ENCODE results near the gene GRK5.
A peak's percentile ranks its signal among the peaks of the same experiment; 100 is the strongest.
"Not testable (repeated sequence)": the region's sequence is repeated elsewhere in the genome, so short reads cannot be mapped to it uniquely, and the experiment has no call there.

The GRK5 gene

GRCh38 chr10:119207366-119207666 is at the start of gene GRK5:
GRK5 (plus strand) TSS chr10:119207571; CDS start chr10:119207918, 347 bp downstream.
- DNase-seq (ENCODE audit: low read depth, low spot score) = peak; percentile 90

- DNase-seq (ENCODE audit: low read depth, low spot score) = no peak
These were observed 48.0 kb upstream of the GRK5 start for GRCh38 chr10:119159332-119159731.

- DNase-seq (ENCODE audit: low read depth, low spot score) = no peak
These were observed 45.5 kb upstream of the GRK5 start for GRCh38 chr10:119161680-119162451.

GRCh38 chr10:119162452-119163092 is 44.8 kb upstream of the GRK5 start:
- DNase-seq (ENCODE audit: low read depth, low spot score) = no peak

GRCh38 chr10:119165171-119166117 is 41.9 kb upstream of the GRK5 start, which contains the start of gene SFXN4:
SFXN4 (minus strand) TSS chr10:119165714; CDS start chr10:119165647, 67 bp downstream.
- DNase-seq (ENCODE audit: low read depth, low spot score) = peak; percentile 58

- DNase-seq (ENCODE audit: low read depth, low spot score) = no peak
These were observed 41.3 kb upstream of the GRK5 start for GRCh38 chr10:119166118-119166500.

- no peak for DNase-seq (ENCODE audit: low read depth, low spot score)
These were observed 40.8 kb upstream of the GRK5 start for GRCh38 chr10:119166564-119166963.

- DNase-seq (ENCODE audit: low read depth, low spot score) = no peak
These were observed 40.3 kb upstream of the GRK5 start for GRCh38 chr10:119167041-119167440.

GRCh38 chr10:119174109-119174508 is 33.3 kb upstream of the GRK5 start:
- DNase-seq (ENCODE audit: low read depth, low spot score) = no peak

GRCh38 chr10:119176166-119176565 is 31.2 kb upstream of the GRK5 start:
- no peak for DNase-seq (ENCODE audit: low read depth, low spot score)

- DNase-seq (ENCODE audit: low read depth, low spot score) = no peak
These were observed 29.5 kb upstream of the GRK5 start for GRCh38 chr10:119177708-119178371.

GRCh38 chr10:119178372-119179119 is 28.8 kb upstream of the GRK5 start, which contains the start of gene PRDX3:
PRDX3 (minus strand) TSS chr10:119178812; CDS start chr10:119178790, 22 bp downstream.
- DNase-seq (ENCODE audit: low read depth, low spot score) = peak; percentile 83

GRCh38 chr10:119180850-119181400 is 26.4 kb upstream of the GRK5 start:
- not testable (repeated sequence) for DNase-seq (ENCODE audit: low read depth, low spot score)

- no peak for DNase-seq (ENCODE audit: low read depth, low spot score)
These were observed 23.5 kb upstream of the GRK5 start for GRCh38 chr10:119183664-119184412.

GRCh38 chr10:119189811-119190282 is 17.5 kb upstream of the GRK5 start:
- DNase-seq (ENCODE audit: low read depth, low spot score) = no peak

GRCh38 chr10:119190353-119190752 is 17.0 kb upstream of the GRK5 start:
- no peak for DNase-seq (ENCODE audit: low read depth, low spot score)

- DNase-seq (ENCODE audit: low read depth, low spot score) = no peak
These were observed 16.2 kb upstream of the GRK5 start for GRCh38 chr10:119190954-119191785.

GRCh38 chr10:119191881-119192280 is 15.5 kb upstream of the GRK5 start:
- no peak for DNase-seq (ENCODE audit: low read depth, low spot score)

- no peak for DNase-seq (ENCODE audit: low read depth, low spot score)
These were observed 9.4 kb upstream of the GRK5 start for GRCh38 chr10:119197921-119198320.
